Measurements from ENCODE around the gene C11orf24.

DNA sequence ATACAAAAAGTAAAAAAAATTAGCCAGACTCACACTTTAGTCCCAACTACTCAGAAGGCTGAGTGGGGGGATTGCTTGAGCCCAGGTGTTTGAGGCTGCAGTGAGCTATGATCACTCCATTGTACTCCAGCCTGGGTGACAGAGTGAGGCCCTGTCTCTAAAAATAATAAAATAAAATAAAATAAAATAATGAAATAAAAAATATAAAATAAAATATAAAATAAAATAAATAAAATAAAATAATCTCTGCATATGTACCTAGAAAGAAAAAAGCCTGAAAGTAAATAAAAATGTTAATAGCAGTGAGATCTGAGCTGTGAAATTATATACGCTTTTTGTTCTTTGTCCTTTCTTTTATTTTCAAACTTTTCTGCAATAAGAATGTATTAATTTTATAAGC is 23.5 kb upstream of the C11orf24 start:
- TF ChIP-seq, protein P1, sequence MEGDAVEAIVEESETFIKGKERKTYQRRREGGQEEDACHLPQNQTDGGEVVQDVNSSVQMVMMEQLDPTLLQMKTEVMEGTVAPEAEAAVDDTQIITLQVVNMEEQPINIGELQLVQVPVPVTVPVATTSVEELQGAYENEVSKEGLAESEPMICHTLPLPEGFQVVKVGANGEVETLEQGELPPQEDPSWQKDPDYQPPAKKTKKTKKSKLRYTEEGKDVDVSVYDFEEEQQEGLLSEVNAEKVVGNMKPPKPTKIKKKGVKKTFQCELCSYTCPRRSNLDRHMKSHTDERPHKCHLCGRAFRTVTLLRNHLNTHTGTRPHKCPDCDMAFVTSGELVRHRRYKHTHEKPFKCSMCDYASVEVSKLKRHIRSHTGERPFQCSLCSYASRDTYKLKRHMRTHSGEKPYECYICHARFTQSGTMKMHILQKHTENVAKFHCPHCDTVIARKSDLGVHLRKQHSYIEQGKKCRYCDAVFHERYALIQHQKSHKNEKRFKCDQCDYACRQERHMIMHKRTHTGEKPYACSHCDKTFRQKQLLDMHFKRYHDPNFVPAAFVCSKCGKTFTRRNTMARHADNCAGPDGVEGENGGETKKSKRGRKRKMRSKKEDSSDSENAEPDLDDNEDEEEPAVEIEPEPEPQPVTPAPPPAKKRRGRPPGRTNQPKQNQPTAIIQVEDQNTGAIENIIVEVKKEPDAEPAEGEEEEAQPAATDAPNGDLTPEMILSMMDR (IDR thresholded peaks at IDR 0.05; ENCODE audit: insufficient read depth, low read length): no peak
- TF ChIP-seq, protein P2, sequence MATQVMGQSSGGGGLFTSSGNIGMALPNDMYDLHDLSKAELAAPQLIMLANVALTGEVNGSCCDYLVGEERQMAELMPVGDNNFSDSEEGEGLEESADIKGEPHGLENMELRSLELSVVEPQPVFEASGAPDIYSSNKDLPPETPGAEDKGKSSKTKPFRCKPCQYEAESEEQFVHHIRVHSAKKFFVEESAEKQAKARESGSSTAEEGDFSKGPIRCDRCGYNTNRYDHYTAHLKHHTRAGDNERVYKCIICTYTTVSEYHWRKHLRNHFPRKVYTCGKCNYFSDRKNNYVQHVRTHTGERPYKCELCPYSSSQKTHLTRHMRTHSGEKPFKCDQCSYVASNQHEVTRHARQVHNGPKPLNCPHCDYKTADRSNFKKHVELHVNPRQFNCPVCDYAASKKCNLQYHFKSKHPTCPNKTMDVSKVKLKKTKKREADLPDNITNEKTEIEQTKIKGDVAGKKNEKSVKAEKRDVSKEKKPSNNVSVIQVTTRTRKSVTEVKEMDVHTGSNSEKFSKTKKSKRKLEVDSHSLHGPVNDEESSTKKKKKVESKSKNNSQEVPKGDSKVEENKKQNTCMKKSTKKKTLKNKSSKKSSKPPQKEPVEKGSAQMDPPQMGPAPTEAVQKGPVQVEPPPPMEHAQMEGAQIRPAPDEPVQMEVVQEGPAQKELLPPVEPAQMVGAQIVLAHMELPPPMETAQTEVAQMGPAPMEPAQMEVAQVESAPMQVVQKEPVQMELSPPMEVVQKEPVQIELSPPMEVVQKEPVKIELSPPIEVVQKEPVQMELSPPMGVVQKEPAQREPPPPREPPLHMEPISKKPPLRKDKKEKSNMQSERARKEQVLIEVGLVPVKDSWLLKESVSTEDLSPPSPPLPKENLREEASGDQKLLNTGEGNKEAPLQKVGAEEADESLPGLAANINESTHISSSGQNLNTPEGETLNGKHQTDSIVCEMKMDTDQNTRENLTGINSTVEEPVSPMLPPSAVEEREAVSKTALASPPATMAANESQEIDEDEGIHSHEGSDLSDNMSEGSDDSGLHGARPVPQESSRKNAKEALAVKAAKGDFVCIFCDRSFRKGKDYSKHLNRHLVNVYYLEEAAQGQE (IDR thresholded peaks at IDR 0.05; ENCODE audit: insufficient replicate concordance, low read depth): no peak
- TF ChIP-seq GABPA (IDR thresholded peaks at IDR 0.05; ENCODE audit: low read depth): no peak
- no peak for TF ChIP-seq POLR2AphosphoS5 (IDR thresholded peaks at IDR 0.05; ENCODE audit: low read depth)

Measured in HL-60 (cell line).